ENCODE results near the gene CNN3.

Gene CNN3

GRCh38 chr1:94854458-94855306 lies 72.2 kb downstream of the CNN3 start:
- DNase-seq = peak; percentile 88

- DNase-seq = no peak
Observed at GRCh38 chr1:94852788-94853187, 74.1 kb downstream of the CNN3 start.

GRCh38 chr1:94851571-94851970 lies 75.3 kb downstream of the CNN3 start:
- DNase-seq = no peak
